Body of pancreas (tissue), 4 donors: Measurements from ENCODE around the gene UBASH3A.

Experiments used
- POLR2A ChIP-seq, 3 donors: fragments of 450-650 bp; IDR thresholded peaks; one replicate each; pipeline ENCODE4 v1.6.1; 2016; ENCODE audit warnings: antibody characterized with exemption in 3 of 3, mild to moderate bottlenecking in 2 of 3
- TF ChIP-seq, protein P1 (sequence below), 7 experiments: fragments of 450-650 bp in 4 of 7; fragments of 200-600 bp in 3 of 7; sonication (generic) in 3 of 7; IDR thresholded peaks; one replicate each; pipeline ENCODE4 v1.5.1; 2016 to 2019; ENCODE audit warnings: antibody characterized with exemption in 7 of 7

DNA sequence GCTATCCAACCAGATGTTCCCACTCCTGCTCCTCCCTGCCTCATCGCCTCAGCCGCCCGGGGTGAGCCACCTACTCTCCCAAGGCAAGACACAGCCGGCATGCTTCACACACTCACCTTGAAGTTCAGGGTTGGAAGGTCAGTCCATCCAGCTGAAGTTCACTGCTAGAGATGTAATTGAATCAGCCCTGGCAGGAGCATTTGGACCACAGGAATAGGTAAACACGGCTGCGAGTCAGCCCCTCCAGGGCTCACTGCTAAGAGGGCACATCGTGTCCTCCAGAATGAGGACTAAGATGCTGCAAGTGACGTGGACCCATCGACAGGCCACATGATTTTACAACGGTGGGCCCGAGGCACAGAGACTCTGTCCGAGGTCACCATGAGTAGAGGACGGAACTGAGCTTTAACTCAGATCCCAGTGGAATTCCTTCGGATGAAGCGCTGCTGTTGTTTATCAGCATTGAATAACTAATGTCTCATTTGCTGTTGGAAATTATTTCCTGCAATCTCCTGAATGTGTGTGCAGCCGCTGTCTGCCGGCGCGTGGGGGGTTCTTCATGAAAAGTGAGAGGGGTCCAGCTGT lies 50.4 kb downstream of the UBASH3A start:
- TF ChIP-seq, protein P1, sequence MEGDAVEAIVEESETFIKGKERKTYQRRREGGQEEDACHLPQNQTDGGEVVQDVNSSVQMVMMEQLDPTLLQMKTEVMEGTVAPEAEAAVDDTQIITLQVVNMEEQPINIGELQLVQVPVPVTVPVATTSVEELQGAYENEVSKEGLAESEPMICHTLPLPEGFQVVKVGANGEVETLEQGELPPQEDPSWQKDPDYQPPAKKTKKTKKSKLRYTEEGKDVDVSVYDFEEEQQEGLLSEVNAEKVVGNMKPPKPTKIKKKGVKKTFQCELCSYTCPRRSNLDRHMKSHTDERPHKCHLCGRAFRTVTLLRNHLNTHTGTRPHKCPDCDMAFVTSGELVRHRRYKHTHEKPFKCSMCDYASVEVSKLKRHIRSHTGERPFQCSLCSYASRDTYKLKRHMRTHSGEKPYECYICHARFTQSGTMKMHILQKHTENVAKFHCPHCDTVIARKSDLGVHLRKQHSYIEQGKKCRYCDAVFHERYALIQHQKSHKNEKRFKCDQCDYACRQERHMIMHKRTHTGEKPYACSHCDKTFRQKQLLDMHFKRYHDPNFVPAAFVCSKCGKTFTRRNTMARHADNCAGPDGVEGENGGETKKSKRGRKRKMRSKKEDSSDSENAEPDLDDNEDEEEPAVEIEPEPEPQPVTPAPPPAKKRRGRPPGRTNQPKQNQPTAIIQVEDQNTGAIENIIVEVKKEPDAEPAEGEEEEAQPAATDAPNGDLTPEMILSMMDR (IDR thresholded peaks at IDR 0.05), result no peak
- no peak for TF ChIP-seq POLR2A (IDR thresholded peaks at IDR 0.05)
